DMS53 treated with DMSO at 0.1 percent for 48 hours (cell line): ENCODE measurements around the gene AVPR2.

Source experiments
- DNase-seq: peaks from one replicate; lab custom pipeline; 2025; ENCODE audit not compliant: unreplicated experiment; lab: John Stamatoyannopoulos, UW

Gene AVPR2

DNA sequence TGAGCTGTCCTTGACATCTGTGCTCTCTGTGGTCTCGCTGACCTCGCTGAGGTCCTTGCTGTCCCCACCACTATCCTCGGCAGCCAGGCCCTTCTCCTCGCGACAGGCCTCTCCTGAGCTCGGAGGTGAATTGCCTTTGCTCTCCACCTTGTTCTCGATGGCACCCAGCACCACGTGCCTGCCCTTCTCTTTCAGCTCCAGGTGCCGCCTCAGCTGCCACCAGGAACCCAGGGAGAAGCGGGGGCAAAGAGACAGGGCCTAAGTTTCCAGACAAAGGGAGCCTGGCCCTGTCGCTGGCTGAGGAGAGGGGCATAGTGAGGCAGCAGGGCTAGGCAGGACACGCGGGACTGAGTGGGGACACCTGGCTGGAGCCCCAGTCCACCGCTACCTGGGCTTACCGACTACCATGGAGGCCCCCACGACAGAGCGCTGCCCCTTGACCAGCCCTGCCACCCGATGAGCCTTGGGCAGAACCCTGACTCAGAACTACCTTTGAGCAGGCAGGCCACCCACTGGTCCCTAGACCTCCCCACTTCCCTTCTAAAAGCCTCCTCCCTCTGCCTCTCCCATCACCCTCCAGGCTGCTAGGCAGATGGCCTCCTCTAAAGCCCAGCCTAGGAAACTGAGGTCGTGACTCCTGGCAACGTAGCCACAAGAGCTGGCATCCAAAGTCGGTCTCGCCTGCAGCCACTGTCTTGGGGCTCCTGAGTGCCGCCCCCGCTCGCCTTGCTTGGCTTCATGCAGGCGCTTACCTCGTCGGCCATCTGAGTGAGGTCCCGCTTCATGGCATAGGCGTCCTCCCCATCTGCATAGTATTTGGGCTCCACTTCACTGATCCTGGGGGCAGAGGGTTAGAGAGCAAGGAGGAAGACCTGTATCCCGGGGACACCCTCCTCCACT is 25.8 kb downstream of the AVPR2 start:
- DNase-seq: no peak

DNA sequence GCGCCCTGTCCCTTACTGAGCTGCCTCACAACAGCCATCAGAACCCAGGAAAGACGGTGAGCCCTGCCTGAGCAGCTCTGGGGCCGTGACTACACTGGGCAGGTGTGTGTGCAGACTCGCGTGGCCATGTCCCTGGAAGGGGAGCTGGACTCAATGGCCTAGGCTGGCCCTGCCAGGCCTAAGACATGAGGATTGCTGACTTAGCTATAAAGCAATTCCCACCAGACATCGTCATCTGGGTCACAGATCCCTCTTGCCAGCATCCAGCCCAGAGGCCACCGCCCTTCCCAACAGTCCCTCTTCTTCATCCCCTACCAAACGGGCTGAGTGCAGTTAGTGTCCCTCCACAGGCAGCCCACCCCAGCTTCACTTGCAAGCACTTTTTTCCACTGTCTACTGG is 26.7 kb downstream of the AVPR2 start:
- no peak for DNase-seq

DNA sequence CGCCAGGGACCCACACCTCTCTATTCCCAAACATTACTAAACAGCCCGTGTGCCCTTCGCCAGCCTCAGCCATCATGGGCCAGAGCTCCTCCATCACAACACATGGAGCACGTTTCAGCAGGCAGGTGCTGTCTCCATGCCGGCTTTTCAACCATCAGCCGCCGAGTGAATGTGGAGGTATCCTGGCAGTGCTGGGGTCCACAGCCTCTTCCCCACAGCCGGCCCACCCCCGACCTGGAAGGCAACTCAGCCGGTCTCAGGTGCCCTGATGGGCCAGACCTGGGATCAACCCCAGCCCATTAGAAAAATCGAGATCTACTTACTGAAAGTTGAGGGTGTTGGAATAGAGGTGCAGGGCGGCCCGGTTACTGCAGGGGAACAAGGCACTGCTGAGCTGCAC is 27.3 kb downstream of the AVPR2 start:
- DNase-seq: no peak

DNA sequence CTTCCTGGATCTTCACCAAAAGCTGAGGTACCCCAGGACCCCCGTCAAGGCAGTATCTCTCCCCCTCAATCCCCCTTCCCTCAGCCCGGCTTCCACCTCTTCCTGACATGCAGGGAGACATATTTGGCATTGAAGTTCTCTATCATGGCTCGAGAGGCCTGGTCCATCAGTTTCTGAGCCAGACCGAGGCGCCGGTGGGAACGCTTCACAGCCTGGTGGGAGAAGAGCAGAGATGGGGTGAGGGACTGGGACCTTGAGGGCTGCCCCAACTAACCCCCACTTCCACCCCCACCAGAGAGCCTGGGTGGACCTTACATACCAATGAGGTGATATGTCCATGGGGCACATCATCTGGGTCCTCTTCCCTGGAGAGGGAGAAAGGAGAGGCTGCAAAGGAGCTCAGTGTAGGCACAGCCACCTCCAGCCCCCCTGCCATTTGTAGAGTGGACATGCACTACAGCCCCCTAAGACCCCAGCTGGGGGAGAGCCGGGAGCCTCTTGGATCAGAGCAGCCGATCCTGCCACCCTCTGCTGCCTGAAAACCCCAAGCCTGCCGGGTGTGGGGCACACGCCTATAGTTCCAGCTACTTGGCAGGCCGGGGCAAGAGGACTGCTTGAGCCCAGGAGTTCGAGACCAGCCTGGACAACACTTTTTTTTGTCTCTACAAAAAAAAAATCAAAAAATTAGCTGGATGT is 27.9 kb downstream of the AVPR2 start:
- no peak for DNase-seq

DNA sequence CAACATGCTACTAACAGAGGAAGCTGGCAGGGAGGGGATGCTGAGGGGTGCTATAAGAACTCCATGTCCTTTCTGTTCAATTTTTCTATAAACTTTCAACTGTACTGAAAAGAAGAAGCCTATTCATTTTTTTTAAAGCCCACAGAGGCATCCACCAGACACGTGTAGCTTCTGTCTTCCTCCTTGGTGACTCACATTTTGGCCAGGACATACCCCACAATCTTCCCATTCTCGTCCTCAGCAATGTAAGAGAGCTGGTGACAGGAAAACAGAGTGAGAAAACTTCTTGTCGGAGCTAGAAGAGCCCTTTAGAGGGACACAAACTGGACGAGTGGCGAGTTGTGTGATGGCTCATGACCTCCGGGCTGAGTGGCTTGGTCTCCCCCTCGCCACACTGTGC is 29.3 kb downstream of the AVPR2 start:
- no peak for DNase-seq

DNA sequence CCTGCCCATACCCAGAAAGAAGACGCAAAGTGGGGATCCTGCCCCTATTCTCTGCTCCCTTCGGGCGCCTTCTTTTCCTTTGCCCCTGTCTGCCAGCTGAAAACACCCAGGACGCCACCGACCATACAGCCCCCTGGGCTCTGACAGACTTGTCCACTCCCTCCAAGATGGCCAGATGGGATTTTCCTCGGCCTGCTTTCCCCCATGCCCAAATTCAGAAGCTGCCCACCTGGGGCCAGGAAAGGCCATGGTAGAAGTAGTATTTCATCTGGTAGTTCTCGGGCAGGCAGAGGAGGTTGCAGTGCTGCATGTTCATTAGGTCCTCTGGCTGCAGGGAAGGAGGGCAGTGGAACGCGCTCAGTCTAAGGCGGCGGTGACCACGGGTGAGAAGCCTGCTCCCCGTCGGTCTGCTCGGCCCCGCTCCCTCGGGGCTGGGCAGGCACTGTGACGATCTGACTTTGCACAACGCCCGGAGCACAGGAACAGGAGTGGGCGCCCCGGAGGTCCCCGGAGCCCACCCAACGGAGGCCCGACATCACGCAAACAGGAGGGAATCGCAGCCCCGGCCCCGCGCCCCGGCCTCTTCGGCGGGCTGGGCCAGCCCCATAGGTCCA is 29.8 kb downstream of the AVPR2 start:
- DNase-seq: no peak

DNA sequence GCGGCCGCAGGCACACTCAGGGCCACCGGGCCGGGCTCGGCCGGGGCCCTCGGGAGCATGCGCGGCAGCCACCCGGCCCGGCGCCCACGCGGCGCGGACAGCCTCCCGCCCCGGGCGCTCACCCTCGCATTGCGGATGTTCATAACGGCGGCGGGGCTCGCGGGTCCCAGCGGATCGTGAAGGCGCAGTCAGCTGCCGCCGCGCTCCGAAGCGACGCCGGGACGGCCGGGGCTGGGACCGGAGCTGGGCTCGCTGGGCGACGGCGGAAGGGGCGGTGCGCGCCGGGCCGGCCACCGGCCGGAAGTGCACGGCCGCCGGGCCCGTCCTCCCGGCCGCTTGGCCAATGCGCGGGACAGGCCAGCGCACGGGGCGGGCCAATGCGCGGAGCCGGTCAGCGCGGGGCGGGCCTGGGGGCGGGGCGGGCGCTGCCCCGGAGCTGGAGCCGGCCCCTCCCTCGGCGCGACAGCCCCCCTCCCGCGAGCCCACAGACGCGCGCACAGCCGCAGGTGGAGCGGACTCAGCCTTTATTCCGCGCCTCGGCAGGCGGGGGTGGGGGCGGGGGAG is 30.4 kb downstream of the AVPR2 start, which contains the start of gene NAA10:
Gene NAA10, minus strand, starts transcription at position 276 of the 564 bp plus-strand sequence. Its CDS starts 133 bp downstream, at position 143.
- DNase-seq: peak; percentile 65

DNA sequence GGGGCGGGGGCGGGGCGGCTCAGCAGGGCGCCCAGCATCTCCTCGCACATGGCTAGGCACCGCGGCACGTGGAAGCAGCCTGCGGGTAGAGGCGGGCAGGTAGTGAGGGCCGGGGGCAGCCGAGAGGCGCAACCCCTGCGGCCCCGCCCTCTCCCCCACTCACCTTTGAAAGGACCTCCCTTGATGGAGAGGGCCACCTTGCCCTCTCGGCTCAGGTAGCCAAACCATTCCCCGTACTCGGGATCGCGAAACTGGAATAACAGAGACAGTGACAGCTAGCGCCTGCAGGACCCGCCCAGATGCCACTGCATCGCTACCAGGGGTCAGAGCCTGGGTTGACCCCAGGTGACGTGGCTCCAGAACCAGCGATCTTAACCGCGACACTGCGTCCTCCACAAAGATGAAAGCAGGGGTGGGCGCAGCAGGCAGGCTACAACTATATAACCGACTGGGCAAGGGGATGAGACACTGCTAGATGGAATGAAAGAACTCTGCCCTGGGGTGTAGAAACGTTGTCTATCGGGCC is 30.9 kb downstream of the AVPR2 start:
- DNase-seq: no peak

DNA sequence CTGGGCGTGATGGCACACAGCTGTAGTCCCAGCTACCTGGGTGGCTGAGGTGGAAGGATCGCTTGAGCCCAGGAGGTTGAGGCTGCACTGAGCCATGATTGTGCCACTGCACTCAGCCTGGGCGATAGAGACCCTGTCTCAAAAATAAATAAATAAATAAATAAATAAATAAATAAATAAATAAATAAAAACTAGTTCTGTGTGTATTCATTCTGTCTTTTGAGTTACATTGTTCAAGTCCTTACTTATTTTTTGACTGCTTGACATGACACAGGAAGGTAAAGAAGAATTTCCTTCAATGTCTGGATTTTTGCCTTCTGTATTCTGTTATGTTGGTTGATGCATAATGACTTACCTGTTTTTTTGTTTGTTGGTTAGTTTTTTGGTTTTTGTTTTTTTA is 32.6 kb downstream of the AVPR2 start:
- no peak for DNase-seq

DNA sequence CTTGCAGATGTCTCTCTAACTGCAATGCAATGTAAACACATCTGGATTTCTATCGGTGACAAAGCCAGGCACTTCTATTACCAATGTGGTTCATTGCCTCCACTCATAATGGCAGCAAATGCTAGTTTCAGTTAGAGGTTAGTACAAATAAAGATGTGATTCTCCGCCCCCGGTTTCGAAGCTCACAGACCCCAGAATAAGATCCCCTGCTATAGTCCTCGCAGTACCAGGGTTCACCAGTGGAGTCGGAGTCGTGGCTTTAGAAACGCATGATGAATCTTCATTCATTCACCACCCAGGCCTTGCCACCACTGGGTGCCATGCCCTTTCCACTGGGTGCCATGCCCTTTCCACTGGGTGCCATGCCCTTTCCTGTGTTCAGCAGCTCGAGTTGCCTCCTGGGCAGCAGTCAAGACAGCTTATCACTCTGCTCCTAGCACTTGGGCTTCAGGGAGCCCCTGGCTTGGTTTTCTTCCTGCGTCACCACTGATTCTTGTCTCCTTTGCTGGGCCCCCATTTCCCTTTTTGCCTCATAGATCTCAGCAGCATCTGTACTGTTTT is 33.8 kb downstream of the AVPR2 start:
- no peak for DNase-seq

DNA sequence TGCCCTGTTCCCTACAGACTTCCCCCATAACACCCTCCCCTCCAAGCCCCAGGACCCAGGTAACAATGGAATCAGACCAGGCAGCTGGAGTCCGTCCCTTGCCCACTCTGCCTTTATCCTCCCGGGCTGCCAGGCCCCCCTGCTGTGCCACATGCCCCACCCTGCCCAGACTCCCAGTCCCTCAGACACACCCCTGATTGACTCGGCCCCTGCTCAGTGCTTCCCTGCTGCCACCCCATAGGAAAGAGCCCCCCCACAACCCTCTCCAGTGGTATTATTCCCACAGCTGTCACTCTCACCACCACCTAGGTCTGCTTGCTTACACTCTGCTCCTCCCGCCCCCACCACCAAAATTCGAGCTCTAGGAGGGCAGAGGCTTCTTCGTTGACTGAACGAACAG is 35.1 kb downstream of the AVPR2 start:
- DNase-seq: no peak

DNA sequence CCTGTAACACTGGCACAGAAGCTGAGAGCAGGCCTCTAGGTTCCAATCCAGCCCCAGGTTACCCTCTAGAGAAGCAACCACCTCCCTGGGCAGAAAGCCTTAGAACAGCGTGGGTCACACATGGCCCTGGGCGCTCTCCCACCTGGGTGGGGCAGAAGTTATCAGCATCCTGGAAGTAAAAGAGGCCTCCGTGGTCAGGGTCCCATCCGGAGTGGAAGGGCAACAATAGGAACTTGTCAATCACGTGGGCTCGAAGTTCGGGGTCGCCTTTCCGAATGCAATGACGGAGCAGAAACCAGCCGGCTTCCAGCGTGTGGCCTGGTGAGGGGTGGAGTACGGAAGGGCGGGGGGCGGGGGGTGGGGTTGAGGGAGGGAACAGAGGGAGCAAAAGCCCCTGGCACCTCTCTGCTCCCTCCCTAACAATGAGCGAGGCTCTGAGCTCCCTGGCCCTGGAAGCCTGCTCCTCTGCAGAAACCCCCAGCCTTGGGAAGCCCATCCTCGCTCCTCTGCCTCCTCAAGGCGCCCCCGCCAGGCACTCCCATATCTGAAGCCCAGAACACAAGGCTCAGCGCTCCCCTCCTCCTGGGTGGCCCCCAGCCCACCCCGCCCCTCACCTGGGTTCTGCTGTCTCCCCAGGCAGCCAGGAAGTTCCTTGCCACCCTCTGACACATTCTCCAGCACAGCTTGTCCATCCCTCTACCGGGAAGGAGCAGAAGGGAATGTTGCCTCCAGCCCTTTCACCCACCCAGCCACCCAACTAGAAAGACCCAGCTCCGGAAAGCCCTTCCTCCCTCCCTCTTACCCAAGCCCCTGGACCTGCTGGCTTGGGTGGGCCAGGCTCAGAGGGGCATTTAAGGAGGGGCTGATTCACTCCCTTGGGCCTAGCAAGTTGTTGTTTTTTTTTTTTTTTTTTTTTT is 37.1 kb downstream of the AVPR2 start:
- no peak for DNase-seq

DNA sequence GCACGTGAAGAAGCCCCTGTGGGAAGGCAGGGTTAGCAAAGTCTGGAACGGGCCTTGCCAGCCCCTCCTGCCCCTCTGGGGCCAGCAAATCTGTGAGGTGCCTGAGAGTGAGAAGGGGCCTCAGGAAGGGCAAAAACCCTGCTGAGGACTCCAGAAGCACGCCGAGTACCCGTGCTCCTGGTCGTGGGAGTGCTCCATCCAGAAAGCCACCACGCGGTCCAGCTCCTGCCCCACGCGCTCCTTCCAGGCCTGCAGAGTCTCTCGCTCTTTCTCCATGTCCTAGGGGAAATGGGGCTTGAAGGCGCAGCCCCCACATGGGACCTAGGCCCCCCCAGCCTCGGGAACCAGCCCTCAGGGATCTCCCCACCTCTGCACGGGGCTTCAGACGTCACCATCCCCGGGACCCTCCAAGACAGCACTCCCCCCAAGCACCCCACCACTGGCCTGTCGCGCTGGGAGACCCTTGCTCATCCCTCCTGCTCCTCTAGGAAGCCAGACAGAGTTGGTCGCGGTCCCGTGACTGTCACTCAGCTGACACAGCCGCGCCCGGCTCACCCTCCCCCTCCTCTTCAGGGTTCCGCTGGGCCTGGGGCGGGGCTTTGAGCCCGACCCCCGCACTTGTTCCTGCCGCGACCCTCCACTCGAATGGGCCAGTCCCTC is 39.8 kb downstream of the AVPR2 start, which contains the start of gene RENBP:
Gene RENBP, minus strand, starts transcription at position 504 of the 660 bp plus-strand sequence. Its CDS starts 33 bp downstream, at position 471.
- no peak for DNase-seq

DNA sequence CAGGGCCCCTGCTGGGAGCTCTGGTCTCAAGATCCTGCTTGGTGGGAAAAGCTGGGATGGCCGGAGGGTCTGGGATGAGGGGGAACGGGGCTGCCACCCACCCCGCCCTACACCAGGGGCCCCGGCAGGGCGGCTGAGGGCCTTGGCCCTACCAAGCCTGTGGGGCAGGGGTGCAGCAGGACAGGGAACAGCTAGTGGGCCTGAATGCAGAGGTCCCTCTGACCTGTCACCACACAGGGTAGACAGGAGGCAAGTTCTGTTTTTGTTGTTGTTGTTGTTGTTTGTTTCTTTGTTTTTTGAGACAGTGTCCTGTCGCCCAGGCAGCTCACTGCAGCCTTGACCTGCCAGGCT is 40.3 kb downstream of the AVPR2 start:
- DNase-seq: no peak

DNA sequence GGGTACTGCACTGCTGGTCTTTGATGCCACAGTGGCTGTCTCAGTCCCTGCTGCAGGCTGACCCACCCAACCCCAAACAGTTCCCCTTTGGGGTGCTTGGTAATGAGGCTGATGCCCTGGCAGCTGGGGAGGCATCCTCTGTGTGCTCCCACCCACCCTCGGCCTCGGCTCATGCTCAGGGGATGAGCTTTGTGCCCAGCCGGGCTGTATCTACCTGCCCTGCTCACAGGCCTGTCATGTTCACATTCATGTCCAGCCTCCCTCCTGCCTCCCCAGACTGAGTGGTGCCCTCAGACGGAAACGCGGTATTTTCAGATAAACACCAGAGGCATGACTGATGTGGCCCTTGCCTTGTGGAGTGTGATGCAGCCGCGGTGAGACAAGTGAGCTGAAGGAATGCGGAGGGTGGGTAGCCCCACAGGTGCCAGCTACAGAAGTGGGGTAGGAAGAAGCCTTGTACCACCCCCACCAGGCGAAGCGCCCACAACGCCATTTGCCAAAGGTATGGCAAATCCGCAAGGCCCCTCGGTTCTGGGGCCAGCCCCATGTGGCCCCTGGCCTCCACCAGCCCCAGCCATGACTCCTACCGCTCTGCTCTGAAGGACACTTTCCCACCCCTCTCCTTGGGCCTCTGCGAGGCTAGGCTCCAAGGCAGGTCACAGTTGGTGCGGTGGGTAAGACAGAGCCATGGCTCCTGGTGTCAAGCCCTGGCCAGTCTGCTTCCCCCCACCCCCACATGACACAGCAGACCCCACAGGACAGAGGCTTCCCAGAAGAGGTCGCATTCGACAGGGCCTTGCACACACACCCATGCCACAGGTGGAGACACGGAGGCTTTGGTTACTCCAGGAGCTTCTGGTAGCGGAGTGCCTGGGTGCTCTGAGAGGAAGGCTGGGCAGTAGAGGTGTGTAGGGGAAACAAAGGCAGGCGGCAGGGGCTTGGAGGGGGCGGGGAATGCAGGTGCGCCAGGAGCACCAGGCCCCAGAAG is 41.8 kb downstream of the AVPR2 start:
- no peak for DNase-seq

DNA sequence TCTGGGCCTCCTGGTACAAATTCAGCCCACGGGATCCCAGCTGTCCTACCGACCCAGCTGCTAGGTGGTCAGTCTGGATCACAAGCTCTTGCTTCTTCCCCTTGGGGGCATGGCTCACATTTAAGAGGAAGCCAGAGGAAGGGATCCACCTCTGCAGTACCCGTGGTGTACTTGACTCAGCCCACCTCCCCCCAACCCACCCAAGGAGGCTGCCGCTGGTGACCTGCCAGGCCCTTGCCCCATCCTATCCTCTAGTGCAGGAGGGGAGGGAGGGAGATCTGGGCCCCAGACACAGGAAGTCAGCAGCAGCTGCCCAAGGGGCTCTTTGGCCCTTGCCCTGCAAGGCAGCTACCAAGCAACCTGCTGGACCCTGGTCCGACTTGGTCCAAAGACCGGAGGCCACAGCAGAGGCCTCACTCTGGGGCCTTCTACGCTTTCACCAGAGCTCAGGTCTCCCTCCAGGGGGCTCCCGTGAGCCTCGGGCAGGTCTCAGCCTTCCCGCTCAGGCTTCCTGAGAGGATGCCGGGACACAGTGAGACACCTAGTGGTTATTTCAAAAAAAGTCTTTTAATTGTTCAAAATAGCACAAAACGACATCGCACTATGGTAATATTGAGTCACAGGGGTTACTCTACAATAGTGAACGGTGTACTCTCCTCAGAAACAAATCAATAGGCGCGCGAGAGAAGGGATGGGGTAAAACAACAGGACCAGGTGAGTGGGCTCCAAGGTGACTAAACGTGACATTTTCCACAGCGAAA is 42.7 kb downstream of the AVPR2 start:
- DNase-seq: peak; percentile 59

DNA sequence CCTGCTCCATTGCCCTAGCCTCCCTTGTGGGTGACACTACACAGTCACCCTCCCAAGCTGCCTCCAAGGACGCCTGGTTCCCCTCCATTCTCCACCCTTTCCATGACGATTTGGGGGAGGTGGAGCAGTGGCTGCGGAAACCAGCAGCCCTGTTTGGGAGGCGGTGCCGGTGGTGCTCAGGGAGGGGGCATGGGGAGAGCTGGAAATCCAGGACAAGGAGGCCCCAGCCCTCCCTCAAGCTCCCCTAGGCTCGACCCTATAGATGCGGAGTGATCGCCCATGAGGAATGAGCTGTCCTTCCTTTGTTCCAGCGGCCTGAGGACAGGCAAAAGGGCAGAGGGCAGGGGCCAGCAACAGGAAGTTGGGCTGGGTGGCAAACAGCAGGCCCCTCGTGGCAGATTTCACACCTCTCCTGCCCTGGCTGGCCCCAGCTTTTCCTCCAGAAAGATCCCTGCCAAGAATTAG is 43.6 kb downstream of the AVPR2 start:
- no peak for DNase-seq
